Left ventricle myocardium superior (tissue), 1 donor: ENCODE data around the gene STK40. TPM values are rescaled to one million over a fixed set of nuclear protein-coding genes. Genes with fewer than 3 reads are reported as not detected.

Experiments used
- ATAC-seq: fragments of 200-7000 bp; cut with Tn5 transposase; one replicate; pipeline ENCODE4 v1.9.1; 2020; ENCODE audit warnings: mild to moderate bottlenecking, moderate library complexity
- DNase-seq: peaks from one replicate; pipeline ENCODE4 v3.0.0-alpha.2; 2020
- intact Hi-C: fragments of 100-400 bp; cut with micrococcal nuclease; formaldehyde crosslinking; loops from one replicate; pipeline ENCODE4 v1.11.0; 2022
- total RNA-seq: library from RNA; stranded (reverse); fragmentation: NEBNext Ultra II Directional; extraction: Animal tissue kit (Norgen Biotek cat#: 25700); gene quantifications from one replicate; pipeline ENCODE4 v1.2.1, GENCODE V29; 2021
- donor health status: DM: no; HTN: yes; CAD: no; lungs with severe emphysema.

The STK40 gene
- total RNA-seq, 1 donor from 2014 or later = 78.4 TPM

GRCh38 chr1:36303244-36303643 is 82.5 kb downstream of the STK40 start:
- intact Hi-C loops = no loop called here
- no peak for ATAC-seq

GRCh38 chr1:36301220-36301619 is 84.5 kb downstream of the STK40 start:
- no peak for ATAC-seq
- DNase-seq = no peak
- intact Hi-C loops = no loop called here

More at GRCh38 chr1:36303244-36303643, 82.5 kb downstream of the STK40 start:
- no peak for DNase-seq

- intact Hi-C loops = no loop called here
- ATAC-seq (no peak), DNase-seq (no peak)
Observed at GRCh38 chr1:36300526-36300925, 85.2 kb downstream of the STK40 start.

GRCh38 chr1:36298640-36299039 is 87.1 kb downstream of the STK40 start:
- DNase-seq = no peak
- intact Hi-C loops = no loop called here
- no peak for ATAC-seq

DNA sequence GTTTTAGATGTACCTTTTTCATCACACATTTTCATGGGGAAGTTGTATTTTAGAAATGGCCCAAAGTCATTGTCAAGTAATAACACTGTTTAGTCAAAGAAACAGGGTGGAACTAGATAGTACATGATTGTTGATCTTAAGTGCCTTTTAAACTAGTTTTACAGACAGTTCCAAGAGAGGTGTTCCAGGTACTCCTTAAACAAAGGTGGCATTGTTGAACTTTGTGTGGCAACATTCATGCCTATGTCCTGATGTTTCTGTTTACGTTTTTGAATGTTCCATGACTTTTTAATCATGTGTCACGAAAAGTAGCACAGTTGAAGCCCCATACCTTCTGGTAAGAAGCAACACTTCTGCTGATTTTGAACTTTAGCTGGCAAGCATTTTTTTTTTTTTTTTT is 88.7 kb downstream of the STK40 start:
- ATAC-seq (no peak), DNase-seq (no peak)
- intact Hi-C loops = no loop called here

DNA sequence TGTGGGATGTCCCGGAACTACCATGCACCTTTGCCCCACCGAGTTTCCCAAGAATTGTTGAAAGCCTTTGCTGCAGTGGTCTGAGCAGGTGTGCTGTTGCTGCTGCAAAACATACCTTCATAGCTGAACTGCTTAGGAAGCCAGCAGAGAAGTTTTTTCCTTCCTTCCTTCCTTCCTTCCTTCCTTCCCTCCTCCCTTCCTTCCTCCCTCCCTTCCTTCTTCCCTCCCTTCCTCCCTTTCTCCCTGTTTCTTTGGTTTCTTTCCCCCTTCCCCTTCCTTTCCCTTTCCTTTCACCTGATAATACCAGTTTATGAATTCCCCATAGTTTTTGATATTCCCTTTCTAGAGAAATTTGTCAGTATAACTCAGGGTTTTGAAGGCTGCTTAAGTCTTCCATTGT is 90.3 kb downstream of the STK40 start:
- ATAC-seq = no peak
- intact Hi-C loops = no loop called here
- DNase-seq = no peak

Other genes starting within 250 kb of the STK40 start
- gene TRAPPC3, start 236.4 kb downstream of the STK40 start, total RNA-seq = 57.8 TPM
- 385 TPM for gene MAP7D1, start 229.8 kb downstream of the STK40 start, total RNA-seq
- gene THRAP3, start 161.5 kb downstream of the STK40 start, total RNA-seq = 67.9 TPM
- gene SH3D21, start 79.6 kb downstream of the STK40 start, total RNA-seq = 1.1 TPM
- gene EVA1B, start 62.3 kb downstream of the STK40 start, total RNA-seq = 10.8 TPM
- gene LSM10, start 12.0 kb upstream of the STK40 start, total RNA-seq = 58.7 TPM
- gene OSCP1, start 64.5 kb upstream of the STK40 start, total RNA-seq = 3.8 TPM
- 119 TPM for gene MRPS15, start 78.5 kb upstream of the STK40 start, total RNA-seq
- 6.4 TPM for gene CSF3R, start 97.0 kb upstream of the STK40 start, total RNA-seq